HL-60 (cell line): ENCODE measurements around the gene BLZF1.

Experiments
- CTCF ChIP-seq: IDR thresholded peaks from one replicate; pipeline ENCODE4 v1.5.1; 2011; ENCODE audit warnings: low read length, control low read depth, inconsistent platforms; ENCODE audit not compliant: insufficient read depth
- GABPA ChIP-seq: IDR thresholded peaks from 2 replicates; pipeline ENCODE4 v1.6.1; 2012; ENCODE audit warnings: low read depth
- POLR2AphosphoS5 ChIP-seq: IDR thresholded peaks from 2 replicates; pipeline ENCODE4 v1.6.1; 2012; ENCODE audit warnings: low read depth
- REST ChIP-seq: IDR thresholded peaks from 2 replicates; pipeline ENCODE4 v1.6.1; 2012; ENCODE audit warnings: low read depth; ENCODE audit not compliant: insufficient replicate concordance

DNA sequence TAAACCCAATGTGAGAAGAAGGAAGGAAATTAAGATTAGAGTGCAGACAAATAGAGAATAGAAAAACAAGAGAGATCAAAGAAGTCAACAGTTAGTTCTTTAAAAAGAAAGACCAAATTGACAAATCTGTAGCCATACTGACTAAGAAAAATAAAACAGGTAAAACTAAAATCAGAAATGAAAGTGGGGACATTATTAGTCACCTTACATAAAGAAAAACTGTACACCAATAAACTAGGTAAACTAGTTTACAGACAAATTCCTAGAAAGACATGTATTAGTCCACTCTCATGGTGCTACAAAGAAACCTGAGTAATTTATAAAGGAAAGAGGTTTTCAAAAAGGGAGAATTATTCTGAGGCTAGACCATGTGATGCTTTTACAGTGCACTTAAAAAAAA, 22.3 kb downstream of the BLZF1 start:
- TF ChIP-seq CTCF: no peak
- no peak for TF ChIP-seq POLR2AphosphoS5
- TF ChIP-seq REST: no peak
- no peak for TF ChIP-seq GABPA
